ENCODE results near the gene PCDH8. TPM values are rescaled to one million over a fixed set of nuclear protein-coding genes. Genes with fewer than 3 reads are reported as not detected.

The PCDH8 gene
- total and polyA plus RNA-seq, 2 of the 4 experiments (the other 2 are of a cell fraction), result not detected

- Histone ChIP-seq H2BK120ac (ENCODE audit: low read depth, low read length) (no peak overlapping the region), H4K20me1 (ENCODE audit: insufficient read depth, low read length) (no peaks in the 10 kb centered on the region), H4K91ac (ENCODE audit: insufficient read depth, low read depth, low read length) (no peak overlapping the region), H2AFZ (replicated peaks; ENCODE audit: low read length, poor library complexity) (no peak overlapping the region), H4K8ac (ENCODE audit: low read depth in 2 of 2, low read length in 2 of 2) (no peak overlapping the region), H2BK15ac (ENCODE audit: low read depth, low read length) (no peak overlapping the region), H3K36me3 (ENCODE audit: control insufficient read depth, insufficient read depth, low read length) (no peaks in the 10 kb centered on the region), H3K23ac (ENCODE audit: low read depth, low read length) (no peak overlapping the region), H3K4me2 (ENCODE audit: low read depth, low read length) (no peak overlapping the region), H2AK9ac (replicated peaks; ENCODE audit: low read depth, low read length, poor library complexity) (no peak overlapping the region), H2BK20ac (ENCODE audit: low read depth, low read length) (no peak overlapping the region), H3K27ac (ENCODE audit: insufficient read depth, low read length) (no peak overlapping the region), H3K9ac (ENCODE audit: low read depth, low read length) (no peak overlapping the region), H3K14ac (replicated peaks; ENCODE audit: low read depth, low read length) (no peak overlapping the region), H3K4me3 (ENCODE audit: insufficient read depth, low read depth, low read length) (no peak overlapping the region), H3K56ac (ENCODE audit: extremely low read depth, insufficient read depth, low read length) (no peak overlapping the region), H4K5ac (ENCODE audit: low read depth, low read length) (no peak overlapping the region), H2BK5ac (ENCODE audit: low read depth, low read length, poor library complexity, severe bottlenecking) (no peak overlapping the region), H3K4me1 (ENCODE audit: control insufficient read depth, insufficient read depth, low read length) (no peaks in the 10 kb centered on the region), H3K27me3 (ENCODE audit: control insufficient read depth, insufficient read depth, low read length) (no peaks in the 10 kb centered on the region), H3K9me3 (ENCODE audit: control insufficient read depth, insufficient read depth, low read length) (no peaks in the 10 kb centered on the region), H2AK5ac (ENCODE audit: low read depth, low read length) (no peak overlapping the region), H3K4ac (ENCODE audit: low read depth, low read length) (no peak overlapping the region), H3K18ac (ENCODE audit: low read depth, low read length) (no peak overlapping the region), H3K79me1 (ENCODE audit: low read depth in 1 of 2, low read length in 2 of 2) (no peaks in the 10 kb centered on the region), H3K9me1 (ENCODE audit: insufficient read depth, low read length) (no peaks in the 10 kb centered on the region)
- no peak for ATAC-seq (ENCODE audit: low read depth)
- in situ Hi-C loops (cut with MboI; ENCODE audit: low sequenced_read_pairs) (no loop called here), dilution Hi-C loops (cut with HindIII; ENCODE audit: low sequenced_read_pairs, unreplicated experiment) (no loop called here), intact Hi-C loops (cut with micrococcal nuclease) (no loop called here)
- TF ChIP-seq FOS (IDR thresholded peaks at IDR 0.05; ENCODE audit: low read depth, low read length) (no peak), RCOR1 (IDR thresholded peaks at IDR 0.05; ENCODE audit: insufficient replicate concordance, low read length) (no peak), CHD1 (IDR thresholded peaks at IDR 0.05; ENCODE audit: low read depth, low read length) (no peak), SMC3 (IDR thresholded peaks at IDR 0.05; ENCODE audit: low read depth, low read length) (no peak), USF2 (IDR thresholded peaks at IDR 0.05; ENCODE audit: low read depth, low read length) (no peak), RAD21 (IDR thresholded peaks at IDR 0.05; ENCODE audit: low read length) (no peak), BHLHE40 (IDR thresholded peaks at IDR 0.05; ENCODE audit: low read depth, low read length) (no peak), CEBPB (IDR thresholded peaks at IDR 0.05; ENCODE audit: low read depth, low read length) (no peak), NFE2L2 (IDR thresholded peaks at IDR 0.05; ENCODE audit: low read depth, low read length) (no peak), ELK1 (IDR thresholded peaks at IDR 0.05; ENCODE audit: borderline replicate concordance, low read depth, low read length) (no peak)
- BruUV-seq (replicated peaks), result no TSS peak
- CTCF ChIA-PET, result no interaction called here
- WGBS, 2 experiments (ENCODE audit: extremely low coverage in 2 of 2, insufficient read length in 1 of 2), result 12% methylated on average over 3 of the region's 6 CpGs; no CpG with 5 or more reads in 1 of the 2 experiments
- POLR2A ChIA-PET (ENCODE audit: unreplicated experiment), result no interaction called here
- DNase-seq, result no peak
Measured at GRCh38 chr13:52838433-52839107, 9.9 kb downstream of the PCDH8 start.
